ENCODE data around the gene SLC44A5. TPM values are rescaled to one million over a fixed set of nuclear protein-coding genes. Genes with fewer than 3 reads are reported as not detected.
A peak's percentile ranks its signal among the peaks of the same experiment; 100 is the strongest.
"Not testable (repeated sequence)": the region's sequence is repeated elsewhere in the genome, so short reads cannot be mapped to it uniquely, and the experiment has no call there.

The SLC44A5 gene
- total and polyA plus RNA-seq, 2 donors = 0.05 to 1.5 TPM

DNA sequence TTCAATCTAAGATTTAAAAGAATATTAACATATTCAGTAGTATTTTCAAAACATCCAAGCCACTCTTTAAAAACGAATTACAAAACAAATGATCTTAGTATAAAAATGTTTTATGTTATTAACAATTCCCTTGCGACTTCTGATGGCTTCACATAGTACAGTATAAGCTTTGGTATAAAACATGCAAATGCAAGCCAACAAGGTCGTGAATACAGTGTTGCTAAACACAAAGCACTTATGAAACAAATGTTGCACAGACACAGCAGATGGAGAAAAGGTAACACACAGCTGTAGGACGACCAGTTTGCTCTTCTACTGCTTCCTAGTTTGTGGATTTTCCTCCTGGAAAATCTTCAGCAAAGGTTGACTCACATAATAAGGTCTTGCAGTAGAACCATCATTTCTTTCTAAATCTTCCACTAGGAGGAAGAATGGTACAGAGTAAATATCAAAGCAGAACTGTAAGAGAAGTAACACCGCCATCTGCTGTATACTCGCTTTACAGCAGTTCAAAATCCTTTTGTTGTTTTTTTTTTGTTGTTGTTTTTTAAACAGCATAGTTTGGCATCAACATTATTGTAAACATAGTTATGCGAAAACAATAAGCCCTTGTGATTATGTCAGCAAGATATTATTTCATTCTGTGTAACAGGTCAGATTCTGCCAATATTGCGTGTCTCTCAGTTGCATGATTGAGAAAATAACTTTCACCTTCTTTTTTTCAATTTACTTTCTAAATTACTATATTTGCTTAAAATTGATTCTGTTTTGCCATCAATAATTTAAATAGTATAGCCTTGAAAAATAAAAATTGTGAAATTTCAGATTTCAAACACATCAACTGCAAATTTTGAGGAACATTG is 407.3 kb downstream of the SLC44A5 start:
- peak in 3 of 9 donors; percentile 1 to 27 (median 9) for DNase-seq (ENCODE audit: low read depth in 6 of 9, low spot score in 9 of 9)
- Histone ChIP-seq H3K9me3 (ENCODE audit: control insufficient read depth in 2 of 2, insufficient read depth in 1 of 2, low read length in 1 of 2) (no peaks in the 10 kb centered on the region), H3K27ac (ENCODE audit: low read depth in 1 of 2, low read length in 1 of 2) (no peak overlapping the region), H3K27me3 (ENCODE audit: control insufficient read depth in 2 of 2, insufficient read depth in 1 of 2, low read length in 1 of 2) (no peaks in the 10 kb centered on the region), H3K36me3 (ENCODE audit: control insufficient read depth in 2 of 2, insufficient read depth in 2 of 2, low read length in 1 of 2) (no peaks in the 10 kb centered on the region), H3K4me3 (ENCODE audit: low read length in 2 of 2) (no peak overlapping the region), H3K4me1 (ENCODE audit: control insufficient read depth in 2 of 2, insufficient read depth in 2 of 2, low read length in 2 of 2) (no peaks in the 10 kb centered on the region)
- WGBS = 36% methylated on average over 8 of the region's 8 CpGs

- no peak for DNase-seq (ENCODE audit: low read depth in 6 of 9, low spot score in 9 of 9)
- 94% methylated on average over 4 of the region's 4 CpGs for WGBS
Measured at GRCh38 chr1:75202751-75203150, 408.2 kb downstream of the SLC44A5 start.

DNA sequence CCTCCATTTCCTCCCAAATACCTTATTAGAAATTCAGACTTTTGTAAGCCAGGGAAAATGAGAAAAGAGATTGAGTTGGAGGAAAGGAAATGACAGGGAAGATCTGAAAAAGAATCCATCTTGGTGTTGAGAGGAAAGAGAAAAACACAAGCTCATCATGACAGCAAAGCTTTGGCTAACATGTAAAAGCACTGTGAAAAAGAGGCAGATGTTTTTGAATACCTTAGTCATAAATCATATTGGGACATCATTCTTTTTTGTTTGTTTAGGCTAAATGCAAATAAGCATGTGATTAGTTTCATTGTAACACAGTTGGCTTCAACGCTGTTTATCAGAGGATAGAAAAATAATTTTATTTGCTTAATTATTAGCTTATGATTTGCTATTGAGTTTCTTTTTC is 412.2 kb downstream of the SLC44A5 start:
- H3K36me3 ChIP-seq (ENCODE audit: control insufficient read depth in 2 of 2, insufficient read depth in 2 of 2, low read length in 1 of 2) = no peaks in the 10 kb centered on the region
- DNase-seq (ENCODE audit: low read depth in 6 of 9, low spot score in 9 of 9) = no peak
- no peak overlapping the region for H3K4me3 ChIP-seq (ENCODE audit: low read length in 2 of 2)
- no peaks in the 10 kb centered on the region for H3K27me3 ChIP-seq (ENCODE audit: control insufficient read depth in 2 of 2, insufficient read depth in 1 of 2, low read length in 1 of 2)
- no peaks in the 10 kb centered on the region for H3K4me1 ChIP-seq (ENCODE audit: control insufficient read depth in 2 of 2, insufficient read depth in 2 of 2, low read length in 2 of 2)
- no peak overlapping the region for H3K27ac ChIP-seq (ENCODE audit: low read depth in 1 of 2, low read length in 1 of 2)
- 95% methylated on average over 1 of the region's 1 CpG for WGBS
- H3K9me3 ChIP-seq (ENCODE audit: control insufficient read depth in 2 of 2, insufficient read depth in 1 of 2, low read length in 1 of 2) = no peaks in the 10 kb centered on the region

More at GRCh38 chr1:75202751-75203150, 408.2 kb downstream of the SLC44A5 start:
- Histone ChIP-seq H3K27ac (ENCODE audit: low read depth in 1 of 2, low read length in 1 of 2) (no peak overlapping the region), H3K27me3 (ENCODE audit: control insufficient read depth in 2 of 2, insufficient read depth in 1 of 2, low read length in 1 of 2) (no peaks in the 10 kb centered on the region), H3K9me3 (ENCODE audit: control insufficient read depth in 2 of 2, insufficient read depth in 1 of 2, low read length in 1 of 2) (no peaks in the 10 kb centered on the region), H3K4me1 (ENCODE audit: control insufficient read depth in 2 of 2, insufficient read depth in 2 of 2, low read length in 2 of 2) (no peaks in the 10 kb centered on the region), H3K36me3 (ENCODE audit: control insufficient read depth in 2 of 2, insufficient read depth in 2 of 2, low read length in 1 of 2) (no peaks in the 10 kb centered on the region), H3K4me3 (ENCODE audit: low read length in 2 of 2) (no peak overlapping the region)

- no peak for DNase-seq (ENCODE audit: low read depth in 6 of 9, low spot score in 9 of 9)
- H3K4me1 ChIP-seq (ENCODE audit: control insufficient read depth in 2 of 2, insufficient read depth in 2 of 2, low read length in 2 of 2) = no peaks in the 10 kb centered on the region
- no peaks in the 10 kb centered on the region for H3K36me3 ChIP-seq (ENCODE audit: control insufficient read depth in 2 of 2, insufficient read depth in 2 of 2, low read length in 1 of 2)
- no peaks in the 10 kb centered on the region for H3K27me3 ChIP-seq (ENCODE audit: control insufficient read depth in 2 of 2, insufficient read depth in 1 of 2, low read length in 1 of 2)
- 59% methylated on average over 1 of the region's 1 CpG for WGBS
- no peak overlapping the region for H3K4me3 ChIP-seq (ENCODE audit: low read length in 2 of 2)
- H3K9me3 ChIP-seq (ENCODE audit: control insufficient read depth in 2 of 2, insufficient read depth in 1 of 2, low read length in 1 of 2) = no peaks in the 10 kb centered on the region
- H3K27ac ChIP-seq (ENCODE audit: low read depth in 1 of 2, low read length in 1 of 2) = no peak overlapping the region
Measured at GRCh38 chr1:75198163-75198562, 412.8 kb downstream of the SLC44A5 start.

GRCh38 chr1:75188892-75189291 is 422.0 kb downstream of the SLC44A5 start:
- WGBS = 85% methylated on average over 1 of the region's 1 CpG

DNA sequence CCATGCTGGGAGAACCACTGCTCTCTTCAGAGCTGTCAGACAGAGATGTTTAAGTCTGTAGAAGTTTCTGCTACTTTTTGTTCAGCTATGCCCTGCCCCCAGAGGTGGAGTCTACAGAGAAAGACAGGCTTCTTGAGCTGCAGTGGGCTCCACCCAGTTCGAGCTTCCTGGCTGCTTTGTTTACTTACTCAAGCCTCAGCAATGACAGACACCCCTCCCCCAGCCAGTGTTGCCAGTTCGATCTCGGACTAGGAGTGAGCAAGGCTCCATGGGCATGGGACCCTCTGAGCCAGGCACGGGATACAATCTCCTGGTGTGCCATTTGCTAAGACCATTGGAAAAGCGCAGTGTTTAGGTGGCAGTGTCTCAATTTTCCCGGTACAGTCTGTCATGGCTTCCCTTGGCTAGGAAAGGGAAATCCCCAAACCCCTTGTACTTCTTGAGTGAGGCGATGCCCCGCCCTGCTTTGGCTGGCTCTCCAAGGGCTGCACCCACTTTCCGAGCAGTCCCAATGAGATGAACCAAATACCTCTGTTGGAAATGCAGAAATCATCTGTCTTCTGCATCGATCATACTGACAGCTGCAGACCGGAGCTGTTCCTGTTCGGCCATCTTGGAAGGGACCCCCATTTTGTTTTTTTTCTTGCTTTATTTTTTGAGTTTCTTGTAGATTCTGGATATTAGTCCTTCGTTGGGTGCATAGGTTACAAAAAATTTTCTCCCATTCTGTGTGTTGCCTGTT is 429.5 kb downstream of the SLC44A5 start:
- H3K36me3 ChIP-seq (ENCODE audit: control insufficient read depth in 2 of 2, insufficient read depth in 2 of 2, low read length in 1 of 2); H3K4me1 ChIP-seq (ENCODE audit: control insufficient read depth in 2 of 2, insufficient read depth in 2 of 2, low read length in 2 of 2); DNase-seq (ENCODE audit: low read depth in 6 of 9, low spot score in 9 of 9); H3K27me3 ChIP-seq (ENCODE audit: control insufficient read depth in 2 of 2, insufficient read depth in 1 of 2, low read length in 1 of 2); H3K27ac ChIP-seq (ENCODE audit: low read depth in 1 of 2, low read length in 1 of 2); H3K4me3 ChIP-seq (ENCODE audit: low read length in 2 of 2); H3K9me3 ChIP-seq (ENCODE audit: control insufficient read depth in 2 of 2, insufficient read depth in 1 of 2, low read length in 1 of 2): not testable (repeated sequence)
- WGBS = 91% methylated on average over 13 of the region's 13 CpGs

More at GRCh38 chr1:75188892-75189291, 422.0 kb downstream of the SLC44A5 start:
- Histone ChIP-seq H3K27ac (ENCODE audit: low read depth in 1 of 2, low read length in 1 of 2) (no peak overlapping the region), H3K4me3 (ENCODE audit: low read length in 2 of 2) (no peak overlapping the region), H3K9me3 (ENCODE audit: control insufficient read depth in 2 of 2, insufficient read depth in 1 of 2, low read length in 1 of 2) (no peaks in the 10 kb centered on the region), H3K36me3 (ENCODE audit: control insufficient read depth in 2 of 2, insufficient read depth in 2 of 2, low read length in 1 of 2) (no peaks in the 10 kb centered on the region), H3K4me1 (ENCODE audit: control insufficient read depth in 2 of 2, insufficient read depth in 2 of 2, low read length in 2 of 2) (no peaks in the 10 kb centered on the region), H3K27me3 (ENCODE audit: control insufficient read depth in 2 of 2, insufficient read depth in 1 of 2, low read length in 1 of 2) (no peaks in the 10 kb centered on the region)
- no peak for DNase-seq (ENCODE audit: low read depth in 6 of 9, low spot score in 9 of 9)

DNA sequence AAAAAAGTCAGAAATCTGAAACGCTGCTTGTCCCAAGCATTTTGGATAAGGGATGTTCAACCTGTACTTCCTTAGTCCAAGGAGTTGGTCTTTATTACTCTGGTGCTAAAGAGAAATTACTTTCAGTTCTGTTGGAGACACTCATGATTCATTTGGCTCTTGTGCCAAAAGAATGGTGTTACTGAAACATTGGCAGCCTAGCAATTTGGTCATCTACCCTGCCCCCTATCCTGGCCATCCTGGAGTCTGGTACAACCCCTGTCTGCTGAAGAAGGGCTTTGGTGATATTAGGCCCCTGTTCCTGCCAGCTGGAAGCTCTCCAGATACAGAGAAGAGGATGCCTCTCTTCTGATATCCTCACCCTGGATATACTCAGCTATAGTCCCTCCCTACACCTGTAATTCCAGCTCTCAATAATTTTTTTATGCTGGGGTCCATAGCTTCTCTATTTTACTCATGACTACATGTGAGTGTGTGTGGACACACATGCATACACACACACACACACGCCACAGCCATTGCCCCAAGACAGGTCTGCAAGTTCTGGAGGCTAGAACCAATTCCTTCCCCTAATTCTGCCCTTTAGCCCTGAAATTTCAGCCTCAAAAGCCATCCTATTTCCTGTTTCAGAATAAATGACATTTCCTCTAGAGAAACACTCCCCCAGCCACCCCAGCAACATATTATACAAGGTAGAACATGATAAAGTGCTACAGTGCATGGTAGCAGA is 436.7 kb downstream of the SLC44A5 start:
- no peaks in the 10 kb centered on the region for H3K27me3 ChIP-seq (ENCODE audit: control insufficient read depth in 2 of 2, insufficient read depth in 1 of 2, low read length in 1 of 2)
- 76% methylated on average over 2 of the region's 2 CpGs for WGBS
- no peaks in the 10 kb centered on the region for H3K4me1 ChIP-seq (ENCODE audit: control insufficient read depth in 2 of 2, insufficient read depth in 2 of 2, low read length in 2 of 2)
- no peak overlapping the region for H3K4me3 ChIP-seq (ENCODE audit: low read length in 2 of 2)
- H3K9me3 ChIP-seq (ENCODE audit: control insufficient read depth in 2 of 2, insufficient read depth in 1 of 2, low read length in 1 of 2) = no peaks in the 10 kb centered on the region
- no peak for DNase-seq (ENCODE audit: low read depth in 6 of 9, low spot score in 9 of 9)
- H3K27ac ChIP-seq (ENCODE audit: low read depth in 1 of 2, low read length in 1 of 2) = no peak overlapping the region
- H3K36me3 ChIP-seq (ENCODE audit: control insufficient read depth in 2 of 2, insufficient read depth in 2 of 2, low read length in 1 of 2) = no peaks in the 10 kb centered on the region

GRCh38 chr1:75172556-75172955 is 438.4 kb downstream of the SLC44A5 start:
- DNase-seq (ENCODE audit: low read depth in 6 of 9, low spot score in 9 of 9) = no peak
- 61% methylated on average over 1 of the region's 1 CpG for WGBS
- Histone ChIP-seq H3K4me1 (ENCODE audit: control insufficient read depth in 2 of 2, insufficient read depth in 2 of 2, low read length in 2 of 2) (no peaks in the 10 kb centered on the region), H3K9me3 (ENCODE audit: control insufficient read depth in 2 of 2, insufficient read depth in 1 of 2, low read length in 1 of 2) (no peaks in the 10 kb centered on the region), H3K27ac (ENCODE audit: low read depth in 1 of 2, low read length in 1 of 2) (no peak overlapping the region), H3K27me3 (ENCODE audit: control insufficient read depth in 2 of 2, insufficient read depth in 1 of 2, low read length in 1 of 2) (no peaks in the 10 kb centered on the region), H3K4me3 (ENCODE audit: low read length in 2 of 2) (no peak overlapping the region), H3K36me3 (ENCODE audit: control insufficient read depth in 2 of 2, insufficient read depth in 2 of 2, low read length in 1 of 2) (no peaks in the 10 kb centered on the region)

DNA sequence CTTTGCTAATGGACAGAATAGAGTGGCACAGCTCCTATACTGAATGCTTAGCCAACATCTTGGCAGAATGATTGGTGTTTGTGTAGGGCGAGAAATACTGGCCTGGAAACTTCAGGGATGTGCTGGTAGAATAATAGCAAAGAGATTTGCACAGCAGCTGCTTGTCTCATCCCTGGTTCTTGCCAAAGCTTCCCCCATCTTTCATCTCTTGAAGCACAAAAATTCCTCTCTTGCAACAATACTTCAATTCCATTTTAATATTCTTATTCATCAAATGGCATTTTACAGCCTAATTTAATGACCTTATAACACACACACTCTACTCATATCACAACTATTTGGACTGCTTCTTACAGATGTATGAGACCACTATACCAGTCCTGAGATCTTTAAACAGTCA is 439.0 kb downstream of the SLC44A5 start:
- H3K4me1 ChIP-seq (ENCODE audit: control insufficient read depth in 2 of 2, insufficient read depth in 2 of 2, low read length in 2 of 2) = no peaks in the 10 kb centered on the region
- 96% methylated on average over 1 of the region's 1 CpG for WGBS
- no peak for DNase-seq (ENCODE audit: low read depth in 6 of 9, low spot score in 9 of 9)
- H3K27me3 ChIP-seq (ENCODE audit: control insufficient read depth in 2 of 2, insufficient read depth in 1 of 2, low read length in 1 of 2) = no peaks in the 10 kb centered on the region
- no peak overlapping the region for H3K4me3 ChIP-seq (ENCODE audit: low read length in 2 of 2)
- H3K9me3 ChIP-seq (ENCODE audit: control insufficient read depth in 2 of 2, insufficient read depth in 1 of 2, low read length in 1 of 2) = no peaks in the 10 kb centered on the region
- H3K36me3 ChIP-seq (ENCODE audit: control insufficient read depth in 2 of 2, insufficient read depth in 2 of 2, low read length in 1 of 2) = no peaks in the 10 kb centered on the region
- H3K27ac ChIP-seq (ENCODE audit: low read depth in 1 of 2, low read length in 1 of 2) = no peak overlapping the region

All from thymus (tissue), 11 donors.